Thyroid gland (tissue), 4 donors: ENCODE measurements around the gene BIRC7. TPM values are rescaled to one million over a fixed set of nuclear protein-coding genes. Genes with fewer than 3 reads are reported as not detected.

Experiments used
- DNase-seq, 2 donors: peaks; one replicate each; pipeline ENCODE4 v3.0.0-alpha.2; 2019
- H3K27ac ChIP-seq, 3 donors: fragments of 200-600 bp; sonication (generic); 1 replicate in 2 of 3; 2 replicates in 1 of 3; pipeline ENCODE4 v1.5.1; 2016 to 2019; ENCODE audit warnings: mild to moderate bottlenecking in 1 of 3, moderate library complexity in 1 of 3
- H3K27me3 ChIP-seq: fragments of 200-600 bp; sonication (generic); one replicate; pipeline ENCODE4 v1.5.1; 2019
- H3K36me3 ChIP-seq, 2 donors: fragments of 200-600 bp; sonication (generic); one replicate each; pipeline ENCODE4 v1.5.1; 2016 to 2019
- H3K4me1 ChIP-seq, 2 donors: fragments of 200-600 bp; sonication (generic); one replicate each; pipeline ENCODE4 v1.5.1; 2017 to 2019
- H3K4me3 ChIP-seq, 3 donors: fragments of 200-600 bp; sonication (generic); replicated peaks in 1 of 3; 1 replicate in 2 of 3; 2 replicates in 1 of 3; pipeline ENCODE4 v1.5.1; 2016; ENCODE audit warnings: mild to moderate bottlenecking in 1 of 3
- H3K9me3 ChIP-seq: fragments of 200-600 bp; sonication (generic); one replicate; pipeline ENCODE4 v1.5.1; 2017
- POLR2A ChIP-seq, 2 donors: fragments of 450-650 bp; IDR thresholded peaks; one replicate each; pipeline ENCODE4 v1.6.1; 2017; ENCODE audit warnings: antibody characterized with exemption in 2 of 2, mild to moderate bottlenecking in 2 of 2, moderate library complexity in 1 of 2
- WGBS, 2 donors: methylation state at CpG; one replicate each; pipeline ENCODE4 v1.1.5; 2017; 5-methylcytosine and 5-hydroxymethylcytosine counted together
- intact Hi-C: fragments of 100-400 bp; cut with DNase I; formaldehyde crosslinking; loops from one replicate; pipeline ENCODE4 v1.15.1; 2023
- total RNA-seq, 4 donors: library from RNA; depleted of rRNA; stranded (reverse); fragments of >200 nt; gene quantifications; one replicate each; pipeline ENCODE4 v1.2.3, GENCODE V29; 2016
- TF ChIP-seq, protein P1 (sequence below), 6 experiments: fragments of 200-600 bp in 3 of 6; fragments of 450-650 bp in 3 of 6; sonication (generic) in 3 of 6; IDR thresholded peaks; one replicate each; pipeline ENCODE4 v1.5.1; 2016 to 2019; ENCODE audit warnings: antibody characterized with exemption in 6 of 6, mild to moderate bottlenecking in 2 of 6, inconsistent platforms in 1 of 6, moderate library complexity in 1 of 6

BIRC7 gene
- total RNA-seq, 4 donors from 2014 or later = not detected

DNA sequence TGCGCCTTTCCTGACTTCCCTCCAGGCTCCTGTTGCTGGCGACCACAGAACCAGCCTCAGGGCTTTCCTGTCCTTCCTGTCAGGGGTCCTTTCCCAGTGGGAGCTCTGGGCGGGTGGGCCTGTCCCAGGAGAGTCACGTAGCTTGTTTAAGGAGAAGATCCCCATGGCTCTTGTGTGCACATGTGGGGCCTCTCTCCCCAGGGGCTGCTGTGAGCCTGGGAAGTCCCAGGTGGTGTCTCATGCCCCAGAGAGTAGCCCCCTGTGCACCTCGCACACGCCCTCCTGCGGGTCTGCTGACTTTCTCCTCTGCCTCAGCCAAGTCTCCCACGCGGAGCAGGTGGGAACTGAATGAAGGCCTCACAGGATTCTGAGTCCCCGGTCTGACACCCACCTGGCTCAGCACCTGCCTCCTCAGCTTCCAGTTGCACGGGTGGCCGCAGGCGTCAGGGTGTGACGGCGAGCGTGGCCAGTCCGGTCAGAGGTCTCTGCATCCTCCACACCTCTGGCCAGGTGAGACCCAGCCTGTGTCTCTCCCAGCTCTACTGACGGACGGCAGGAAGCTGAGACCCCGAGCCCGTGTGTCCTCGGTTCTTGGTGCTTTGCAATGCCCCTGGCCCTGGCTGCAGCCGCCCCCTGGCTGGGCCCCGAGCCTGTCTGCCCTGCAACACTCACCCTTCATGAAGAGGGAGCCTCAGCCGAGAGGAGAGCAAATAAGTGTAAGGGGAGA, 24.2 kb downstream of the BIRC7 start:
- no peaks in the 10 kb centered on the region for H3K36me3 ChIP-seq
- no peak for DNase-seq
- peaks cover 6 to 25% of the 10 kb centered on the region in 2 donors for H3K4me1 ChIP-seq
- no peak for TF ChIP-seq POLR2A (IDR thresholded peaks at IDR 0.05)
- TF ChIP-seq, protein P1, sequence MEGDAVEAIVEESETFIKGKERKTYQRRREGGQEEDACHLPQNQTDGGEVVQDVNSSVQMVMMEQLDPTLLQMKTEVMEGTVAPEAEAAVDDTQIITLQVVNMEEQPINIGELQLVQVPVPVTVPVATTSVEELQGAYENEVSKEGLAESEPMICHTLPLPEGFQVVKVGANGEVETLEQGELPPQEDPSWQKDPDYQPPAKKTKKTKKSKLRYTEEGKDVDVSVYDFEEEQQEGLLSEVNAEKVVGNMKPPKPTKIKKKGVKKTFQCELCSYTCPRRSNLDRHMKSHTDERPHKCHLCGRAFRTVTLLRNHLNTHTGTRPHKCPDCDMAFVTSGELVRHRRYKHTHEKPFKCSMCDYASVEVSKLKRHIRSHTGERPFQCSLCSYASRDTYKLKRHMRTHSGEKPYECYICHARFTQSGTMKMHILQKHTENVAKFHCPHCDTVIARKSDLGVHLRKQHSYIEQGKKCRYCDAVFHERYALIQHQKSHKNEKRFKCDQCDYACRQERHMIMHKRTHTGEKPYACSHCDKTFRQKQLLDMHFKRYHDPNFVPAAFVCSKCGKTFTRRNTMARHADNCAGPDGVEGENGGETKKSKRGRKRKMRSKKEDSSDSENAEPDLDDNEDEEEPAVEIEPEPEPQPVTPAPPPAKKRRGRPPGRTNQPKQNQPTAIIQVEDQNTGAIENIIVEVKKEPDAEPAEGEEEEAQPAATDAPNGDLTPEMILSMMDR (IDR thresholded peaks at IDR 0.05) = no peak
- no peak overlapping the region for H3K27ac ChIP-seq
- no peaks in the 10 kb centered on the region for H3K27me3 ChIP-seq
- no peak overlapping the region for H3K4me3 ChIP-seq
- intact Hi-C loops = no loop called here
- 76 to 79% methylated on average over 7 to 24 of the region's 25 CpGs for WGBS, 2 donors
- no peaks in the 10 kb centered on the region for H3K9me3 ChIP-seq

DNA sequence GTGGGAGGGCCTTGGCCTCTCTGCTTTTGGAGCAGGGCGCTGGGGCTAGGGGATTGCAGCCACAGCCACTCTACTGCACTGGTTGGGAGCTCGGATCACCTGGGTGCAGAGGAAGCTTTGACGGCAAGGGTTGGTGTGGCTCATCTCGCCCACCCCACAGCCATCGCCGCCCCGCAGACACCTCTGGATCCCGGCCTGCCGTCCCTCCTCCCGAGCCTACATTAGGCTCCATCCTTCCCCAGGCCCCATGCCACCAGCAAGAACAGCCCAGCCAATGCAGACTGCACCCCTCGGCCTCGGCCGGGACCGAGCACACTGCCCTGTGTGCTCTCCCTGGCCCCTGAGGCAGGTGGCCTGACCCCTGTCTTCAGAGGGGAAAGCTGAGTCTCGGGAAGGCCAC, 24.8 kb downstream of the BIRC7 start:
- Histone ChIP-seq H3K27ac (no peak overlapping the region), H3K4me3 (no peak overlapping the region), H3K9me3 (no peaks in the 10 kb centered on the region), H3K27me3 (no peaks in the 10 kb centered on the region), H3K36me3 (no peaks in the 10 kb centered on the region), H3K4me1 (peaks cover 12 to 31% of the 10 kb centered on the region in 2 donors)
- intact Hi-C loops = no loop called here
- WGBS, 2 donors = 89 to 94% methylated on average over 8 to 10 of the region's 15 CpGs
- TF ChIP-seq, protein P1 (IDR thresholded peaks at IDR 0.05) = no peak
- no peak for TF ChIP-seq POLR2A (IDR thresholded peaks at IDR 0.05)
- DNase-seq = no peak

DNA sequence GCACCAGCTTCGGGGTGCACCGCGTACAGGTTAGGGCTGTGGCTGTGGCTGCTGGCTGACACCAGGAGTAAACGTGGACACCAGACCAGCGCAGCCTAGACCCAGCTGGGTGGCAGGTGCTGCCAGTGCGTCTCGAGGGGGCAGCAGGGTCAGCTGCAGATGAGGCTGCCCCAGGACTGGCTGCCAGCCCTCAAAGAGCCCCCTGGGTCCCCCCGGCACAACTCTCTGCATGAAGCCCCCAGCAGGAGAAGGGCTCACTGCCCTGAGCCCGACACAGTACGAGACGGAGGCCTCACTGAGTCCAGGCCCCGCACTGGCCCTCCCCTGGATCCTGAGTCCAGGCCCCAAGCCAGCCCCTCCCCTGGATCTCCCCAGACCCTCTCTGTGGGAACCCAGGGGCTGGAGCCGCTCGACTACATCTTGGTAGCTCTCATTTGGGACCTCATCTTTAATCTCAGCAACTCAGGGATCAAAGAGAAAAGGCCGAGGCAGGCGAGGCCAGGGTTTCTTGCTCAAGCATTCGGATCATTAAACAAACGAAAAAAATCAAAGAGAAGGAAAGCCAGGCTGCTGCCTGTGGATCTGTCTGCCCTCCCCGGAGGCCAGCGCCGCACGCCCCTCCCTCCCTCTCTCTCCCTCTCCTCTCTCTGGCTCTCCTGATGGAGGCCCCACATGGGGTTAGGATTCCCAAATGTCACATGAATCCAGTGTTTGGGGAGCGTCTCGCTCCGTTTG, 25.5 kb downstream of the BIRC7 start:
- intact Hi-C loops = no loop called here
- DNase-seq = no peak
- 25 to 33% methylated on average over 17 to 20 of the region's 25 CpGs for WGBS, 2 donors
- H3K27me3 ChIP-seq = no peaks in the 10 kb centered on the region
- H3K36me3 ChIP-seq = no peaks in the 10 kb centered on the region
- no peak overlapping the region for H3K27ac ChIP-seq
- peaks cover 12 to 31% of the 10 kb centered on the region in 2 donors for H3K4me1 ChIP-seq
- TF ChIP-seq, protein P1 (IDR thresholded peaks at IDR 0.05) = no peak
- no peak for TF ChIP-seq POLR2A (IDR thresholded peaks at IDR 0.05)
- no peak overlapping the region for H3K4me3 ChIP-seq
- H3K9me3 ChIP-seq = no peaks in the 10 kb centered on the region

DNA sequence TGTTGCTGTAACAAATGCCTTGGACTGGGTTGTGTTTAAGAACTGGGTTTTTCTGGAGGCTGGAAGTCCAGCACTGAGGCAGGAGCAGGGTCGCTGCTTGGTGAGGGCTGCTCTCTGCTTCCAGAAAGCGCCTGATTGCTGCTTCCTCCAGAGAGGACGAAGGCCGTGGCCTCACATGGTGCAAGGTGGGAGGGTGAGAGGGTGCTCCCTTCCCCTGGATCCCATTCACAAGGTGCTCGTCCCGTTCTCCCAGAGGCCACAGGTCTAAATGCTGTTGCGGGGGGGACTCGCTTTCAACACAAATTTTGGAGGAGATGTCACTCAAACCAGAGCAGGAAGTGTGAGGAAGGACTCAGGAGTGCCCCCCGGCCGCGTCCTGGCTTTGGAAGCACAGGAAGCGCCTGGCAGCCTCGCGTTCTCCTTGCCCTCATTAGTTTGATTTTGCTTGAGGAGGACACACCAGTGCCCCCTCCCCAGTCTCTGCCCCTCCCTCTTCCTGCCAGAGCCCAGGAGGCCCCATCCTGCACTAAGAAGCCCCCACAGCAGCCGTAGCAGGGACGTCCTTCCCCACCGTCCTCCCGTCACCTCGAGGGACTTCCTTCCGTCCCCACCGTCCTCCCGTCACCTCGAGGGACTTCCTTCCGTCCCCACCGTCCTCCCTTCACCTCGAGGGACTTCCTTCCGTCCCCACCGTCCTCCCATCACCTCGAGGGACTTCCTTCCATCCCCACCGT, 26.3 kb downstream of the BIRC7 start:
- Histone ChIP-seq H3K27me3 (no peaks in the 10 kb centered on the region), H3K9me3 (no peaks in the 10 kb centered on the region), H3K36me3 (no peaks in the 10 kb centered on the region), H3K27ac (no peak overlapping the region), H3K4me3 (no peak overlapping the region), H3K4me1 (peaks cover 12 to 31% of the 10 kb centered on the region in 2 donors)
- intact Hi-C loops = no loop called here
- TF ChIP-seq POLR2A (IDR thresholded peaks at IDR 0.05) = no peak
- TF ChIP-seq, protein P1 (IDR thresholded peaks at IDR 0.05) = no peak
- no peak for DNase-seq
- 58 to 60% methylated on average over 28 to 29 of the region's 30 CpGs for WGBS, 2 donors
